TTC549 (cell line): Measurements from ENCODE around the gene SLC38A9.
A peak's percentile ranks its signal among the peaks of the same experiment; 100 is the strongest.
"Not testable (repeated sequence)": the region's sequence is repeated elsewhere in the genome, so short reads cannot be mapped to it uniquely, and the experiment has no call there.

Experiments
- FAIRE-seq: peaks from 2 replicates; lab custom pipeline; 2012; peaks lifted over from hg19 to GRCh38; lab: Jason Lieb, UNC

SLC38A9 gene, protein sequence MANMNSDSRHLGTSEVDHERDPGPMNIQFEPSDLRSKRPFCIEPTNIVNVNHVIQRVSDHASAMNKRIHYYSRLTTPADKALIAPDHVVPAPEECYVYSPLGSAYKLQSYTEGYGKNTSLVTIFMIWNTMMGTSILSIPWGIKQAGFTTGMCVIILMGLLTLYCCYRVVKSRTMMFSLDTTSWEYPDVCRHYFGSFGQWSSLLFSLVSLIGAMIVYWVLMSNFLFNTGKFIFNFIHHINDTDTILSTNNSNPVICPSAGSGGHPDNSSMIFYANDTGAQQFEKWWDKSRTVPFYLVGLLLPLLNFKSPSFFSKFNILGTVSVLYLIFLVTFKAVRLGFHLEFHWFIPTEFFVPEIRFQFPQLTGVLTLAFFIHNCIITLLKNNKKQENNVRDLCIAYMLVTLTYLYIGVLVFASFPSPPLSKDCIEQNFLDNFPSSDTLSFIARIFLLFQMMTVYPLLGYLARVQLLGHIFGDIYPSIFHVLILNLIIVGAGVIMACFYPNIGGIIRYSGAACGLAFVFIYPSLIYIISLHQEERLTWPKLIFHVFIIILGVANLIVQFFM

DNA sequence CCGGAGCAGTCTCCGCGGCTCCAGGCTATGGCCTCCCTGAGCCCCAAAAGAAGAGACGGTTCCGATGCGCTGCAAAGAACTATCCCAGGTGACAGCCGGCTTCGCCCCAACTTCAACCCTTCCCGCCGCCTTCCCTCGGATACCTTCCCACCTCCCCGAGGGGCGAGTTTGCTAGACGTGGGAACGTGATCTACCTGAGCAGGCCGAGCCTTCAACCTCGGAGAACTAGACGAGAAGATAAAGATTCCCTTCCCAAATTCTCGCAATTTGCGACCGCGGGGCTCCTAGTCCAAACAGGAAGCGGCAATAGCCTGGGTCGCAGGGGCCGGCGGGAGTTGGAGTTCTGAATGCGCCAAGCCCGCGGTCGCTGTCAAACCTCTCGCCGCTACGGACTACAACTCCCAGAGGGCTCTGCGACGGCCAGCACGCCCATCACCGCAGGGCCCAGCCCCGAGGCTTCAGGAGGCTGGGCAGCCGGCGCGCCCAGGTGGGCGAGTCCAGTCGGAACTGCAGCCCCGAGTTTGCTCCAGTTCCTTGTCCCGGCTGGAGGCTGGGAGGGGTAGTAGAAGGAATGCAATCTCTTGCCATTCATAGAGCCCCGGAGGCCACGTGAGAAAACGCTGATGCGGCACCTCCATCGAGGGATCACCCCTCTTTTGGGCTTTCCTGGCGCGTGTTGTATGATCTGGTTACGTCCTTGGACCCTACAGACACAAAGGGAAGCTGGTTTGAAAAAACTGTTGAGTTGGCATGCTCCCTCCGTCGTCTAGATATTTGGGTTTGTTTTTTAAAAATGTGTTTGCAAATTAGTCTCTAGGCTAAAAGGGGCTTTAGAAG is at the start of gene SLC38A9:
Gene SLC38A9, minus strand, starts transcription at position 302 of the 837 bp plus-strand sequence. CDS start 14,366 bp downstream, outside the sequence.
- peak; percentile 71 for FAIRE-seq

GRCh38 chr5:55761721-55762120 is 49.6 kb upstream of the SLC38A9 start:
- not testable (repeated sequence) for FAIRE-seq

- no peak for FAIRE-seq
These were observed 46.6 kb upstream of the SLC38A9 start for GRCh38 chr5:55758714-55759113.

GRCh38 chr5:55758231-55758630 is 46.1 kb upstream of the SLC38A9 start:
- no peak for FAIRE-seq

DNA sequence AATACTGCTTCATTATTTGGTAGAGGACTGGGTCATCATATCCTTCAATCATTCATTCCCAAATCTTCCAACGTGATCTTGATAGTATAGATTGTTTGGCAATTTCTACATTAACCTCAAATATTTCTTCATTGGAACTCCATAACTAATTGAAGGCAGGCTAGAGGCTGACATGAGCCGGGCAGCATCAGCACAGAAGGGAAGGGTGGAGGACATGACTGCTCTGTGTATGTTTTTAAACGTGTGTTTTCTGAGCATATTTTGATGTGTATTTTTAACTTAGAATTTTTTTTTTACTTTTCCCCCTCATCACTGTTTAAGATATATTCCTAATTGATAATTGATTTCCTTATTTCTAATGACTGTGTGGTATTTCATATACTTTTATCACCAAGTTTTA is 38.4 kb upstream of the SLC38A9 start:
- FAIRE-seq, result no peak

GRCh38 chr5:55750063-55750462 is 37.9 kb upstream of the SLC38A9 start:
- no peak for FAIRE-seq

DNA sequence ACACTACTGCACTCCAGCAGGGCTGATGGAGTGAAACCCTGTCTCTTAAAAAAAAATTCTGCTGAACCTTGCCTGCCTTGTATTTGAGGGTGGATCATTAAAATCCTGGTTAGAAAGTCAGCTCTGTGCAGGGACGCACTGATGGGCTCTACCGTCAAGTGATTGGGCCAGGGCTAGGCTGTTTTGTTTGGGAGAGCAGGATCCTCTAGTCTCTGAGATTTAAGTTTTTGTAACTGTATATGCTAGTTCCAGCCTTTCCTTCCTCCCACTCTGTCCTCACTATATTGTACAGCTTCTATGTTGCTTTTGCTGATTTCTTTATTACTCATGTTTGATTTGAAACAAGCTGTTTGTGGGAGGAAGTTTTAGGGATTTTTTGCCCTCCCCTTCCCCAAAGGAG is 37.3 kb upstream of the SLC38A9 start:
- no peak for FAIRE-seq

- FAIRE-seq, result no peak
These were observed 35.7 kb upstream of the SLC38A9 start for GRCh38 chr5:55747778-55748318.

DNA sequence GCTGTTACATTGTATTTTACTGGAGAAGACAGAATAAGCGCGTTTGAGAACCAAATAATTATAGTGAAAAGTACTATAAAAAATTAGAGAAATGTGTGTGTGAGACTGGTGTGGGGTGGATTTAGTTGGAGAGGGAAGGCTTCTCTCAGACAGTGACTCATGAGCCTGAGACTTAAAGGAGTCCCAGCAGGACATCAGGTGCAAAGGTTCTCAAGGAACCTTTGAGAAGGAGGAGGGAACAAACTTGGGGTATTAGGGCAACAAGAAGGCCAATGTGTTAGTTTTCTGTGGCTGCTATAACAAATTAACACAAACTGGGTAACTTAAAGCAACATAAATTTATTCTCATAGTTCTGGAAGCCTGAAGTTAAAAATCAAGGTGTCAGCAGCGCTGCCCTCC is 30.7 kb upstream of the SLC38A9 start:
- no peak for FAIRE-seq

DNA sequence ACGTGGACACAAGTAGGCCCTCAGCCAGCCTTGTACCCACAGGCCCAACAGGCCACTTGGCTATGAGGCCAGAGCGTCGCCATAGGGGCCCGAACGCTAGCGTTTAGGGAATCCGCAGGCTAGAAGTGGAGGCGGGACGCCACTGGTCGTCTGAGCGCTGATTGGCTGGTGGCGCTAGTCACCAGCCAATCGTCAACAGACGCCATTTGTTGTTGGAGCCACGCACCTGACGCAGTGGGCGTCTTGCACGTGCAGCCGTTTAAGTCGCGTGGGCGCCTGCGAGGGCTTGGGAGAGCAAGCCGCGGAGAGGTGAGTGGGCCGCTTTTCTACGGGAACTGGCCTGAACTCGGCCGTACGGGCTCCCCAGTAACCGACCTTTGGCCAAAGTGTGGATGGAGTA is 25.7 kb upstream of the SLC38A9 start, which contains the start of gene DDX4:
Gene DDX4, plus strand, starts transcription at position 269 of the 400 bp plus-strand sequence. CDS start 903 bp downstream, outside the sequence.
- FAIRE-seq, result no peak

GRCh38 chr5:55734658-55735057 is 22.5 kb upstream of the SLC38A9 start:
- no peak for FAIRE-seq

DNA sequence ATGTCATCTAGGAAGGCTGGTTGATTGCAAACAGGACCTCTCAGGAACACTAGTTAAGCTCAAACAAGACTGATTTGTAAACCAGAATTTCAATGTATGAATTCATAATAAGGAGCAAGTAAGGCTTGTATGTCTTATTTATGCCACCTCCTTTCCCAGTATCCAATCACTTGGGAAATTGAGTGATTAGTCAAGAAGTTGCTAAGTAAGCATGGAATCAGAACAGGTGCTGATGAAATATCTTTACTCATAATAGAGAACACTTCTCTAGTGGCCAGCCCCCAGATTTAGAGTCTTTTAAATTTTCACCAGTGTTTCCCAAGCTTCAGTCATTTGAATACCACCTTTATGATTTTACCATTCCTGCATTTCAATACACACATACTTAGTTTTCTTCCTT is 20.5 kb upstream of the SLC38A9 start:
- no peak for FAIRE-seq

- no peak for FAIRE-seq
These were observed 19.7 kb upstream of the SLC38A9 start for GRCh38 chr5:55731848-55732247.

DNA sequence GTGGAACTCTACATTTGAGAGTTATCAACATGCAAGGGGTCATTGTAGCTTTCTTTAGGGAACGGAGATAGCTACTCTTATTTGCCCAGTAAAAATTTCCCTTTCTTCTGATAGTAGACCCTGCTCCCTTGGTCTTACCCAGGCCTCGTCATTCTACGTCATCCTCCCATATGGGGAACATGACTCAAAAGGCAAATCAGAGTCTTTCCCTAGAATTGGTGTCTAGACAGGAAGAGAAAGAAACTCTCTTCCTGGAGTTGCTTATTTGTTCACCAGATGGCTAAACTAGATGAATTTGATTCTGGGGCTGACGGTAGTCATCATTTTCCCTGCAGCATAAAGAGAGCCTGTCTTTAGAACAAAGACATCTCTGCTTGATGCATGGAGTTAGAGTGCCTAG is 12.2 kb upstream of the SLC38A9 start:
- no peak for FAIRE-seq

DNA sequence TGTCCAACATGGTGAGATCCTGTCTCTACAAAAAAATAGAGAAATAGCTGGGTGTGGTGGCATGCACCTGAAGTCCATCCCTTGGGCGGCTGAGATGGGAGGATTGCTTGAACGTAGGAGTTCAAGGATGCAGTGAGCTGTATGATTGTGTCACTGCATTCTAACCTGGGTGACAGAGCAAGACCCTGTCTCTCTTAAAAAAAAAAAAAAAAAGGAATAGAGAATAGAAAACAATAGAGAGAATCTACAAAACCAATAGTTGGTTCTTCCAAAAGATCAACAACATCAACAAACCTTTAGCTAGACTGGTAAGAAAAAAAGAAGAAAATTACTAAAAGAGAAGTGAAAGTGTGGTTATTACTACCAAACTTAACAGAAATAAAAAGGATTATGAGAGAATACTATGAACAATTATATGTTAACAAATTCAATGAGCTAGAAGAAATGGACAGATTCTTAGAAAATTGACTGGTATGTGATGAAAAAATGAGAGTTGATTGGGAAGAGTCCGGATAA is 8.1 kb upstream of the SLC38A9 start:
- no peak for FAIRE-seq

GRCh38 chr5:55719026-55719425 is 6.9 kb upstream of the SLC38A9 start:
- not testable (repeated sequence) for FAIRE-seq

- no peak for FAIRE-seq
These were observed 3.5 kb upstream of the SLC38A9 start for GRCh38 chr5:55715519-55716078.

- no peak for FAIRE-seq
These were observed 2.6 kb upstream of the SLC38A9 start for GRCh38 chr5:55714749-55715148.

DNA sequence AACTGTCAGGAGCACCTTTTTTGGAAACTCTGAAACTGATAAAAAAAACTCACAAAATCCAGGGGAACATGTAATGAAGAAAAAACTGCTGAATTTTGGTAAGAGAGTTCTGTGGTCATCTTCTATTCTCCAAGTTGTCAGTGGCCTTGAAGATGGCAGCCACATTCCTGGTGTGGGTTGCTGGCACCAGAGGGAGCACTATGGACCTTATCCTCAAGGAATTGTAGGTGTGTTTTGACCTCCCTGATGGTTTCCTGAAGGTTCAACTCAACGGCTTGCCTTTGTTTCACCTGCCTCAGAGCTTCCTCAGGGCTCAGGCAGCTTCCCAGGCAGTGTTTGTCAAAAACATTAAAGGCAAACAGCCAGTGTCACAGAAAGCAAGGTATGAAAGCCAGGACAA is 2.2 kb upstream of the SLC38A9 start:
- no peak for FAIRE-seq

DNA sequence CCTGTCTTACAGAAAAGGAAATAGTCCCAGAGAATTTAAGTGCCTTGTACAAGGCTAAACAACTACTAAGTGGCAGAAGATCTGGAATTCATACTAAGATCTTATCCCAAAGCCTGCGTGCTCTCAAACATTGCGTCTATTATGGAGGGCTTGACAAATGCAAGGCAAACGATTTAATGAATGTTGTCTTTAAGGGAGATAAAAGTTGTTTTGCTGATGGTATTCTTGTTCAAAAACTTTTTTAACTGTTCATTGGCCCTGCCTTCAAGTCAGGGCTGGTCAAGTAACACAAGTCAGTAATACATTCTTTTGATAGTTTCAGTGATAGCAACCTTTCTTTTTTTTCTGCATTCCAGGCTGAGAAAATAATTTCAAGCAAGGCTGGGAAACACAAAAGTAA is 1.7 kb upstream of the SLC38A9 start:
- no peak for FAIRE-seq

GRCh38 chr5:55711507-55712022 is 559 bp downstream of the SLC38A9 start:
- FAIRE-seq, result no peak

GRCh38 chr5:55708732-55709131 is 3.4 kb downstream of the SLC38A9 start:
- no peak for FAIRE-seq
